NB4 (cell line): ENCODE measurements around the gene SV2B.

Experiments
- MYC ChIP-seq: IDR thresholded peaks from 2 replicates; pipeline ENCODE4 v1.6.1; 2011; ENCODE audit warnings: low read depth, low read length
- POLR2A ChIP-seq: IDR thresholded peaks from 2 replicates; pipeline ENCODE4 v1.6.1; 2011; ENCODE audit warnings: mild to moderate bottlenecking; ENCODE audit not compliant: insufficient read length; ENCODE audit errors: extremely low read depth
- TF ChIP-seq, protein P1 (sequence below): IDR thresholded peaks from one replicate; pipeline ENCODE4 v1.5.1; 2012; ENCODE audit warnings: low read depth, low read length
- TF ChIP-seq, protein P2 (sequence below): IDR thresholded peaks from 2 replicates; pipeline ENCODE4 v1.6.1; 2011; ENCODE audit warnings: low read depth, low read length

DNA sequence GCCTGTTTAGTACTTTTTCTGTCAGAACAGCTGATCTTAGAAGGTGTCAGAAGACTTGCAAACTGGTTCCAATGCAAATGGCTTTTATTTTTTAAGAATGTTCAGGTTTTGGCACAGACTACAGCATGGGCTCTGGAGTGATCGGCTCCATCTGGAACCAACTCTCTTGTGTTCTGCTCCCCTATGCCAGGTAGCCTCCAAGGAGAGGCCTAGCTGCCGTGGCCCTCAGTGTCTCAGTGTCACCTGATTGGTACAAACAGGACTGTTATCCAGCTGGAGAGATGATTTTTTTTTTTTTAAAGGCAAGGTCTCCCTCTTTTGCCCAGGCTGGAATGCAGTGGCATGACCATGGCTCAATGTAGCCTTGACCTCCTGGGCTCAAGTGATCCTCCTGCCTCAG is 183.1 kb downstream of the SV2B start:
- TF ChIP-seq, protein P1, sequence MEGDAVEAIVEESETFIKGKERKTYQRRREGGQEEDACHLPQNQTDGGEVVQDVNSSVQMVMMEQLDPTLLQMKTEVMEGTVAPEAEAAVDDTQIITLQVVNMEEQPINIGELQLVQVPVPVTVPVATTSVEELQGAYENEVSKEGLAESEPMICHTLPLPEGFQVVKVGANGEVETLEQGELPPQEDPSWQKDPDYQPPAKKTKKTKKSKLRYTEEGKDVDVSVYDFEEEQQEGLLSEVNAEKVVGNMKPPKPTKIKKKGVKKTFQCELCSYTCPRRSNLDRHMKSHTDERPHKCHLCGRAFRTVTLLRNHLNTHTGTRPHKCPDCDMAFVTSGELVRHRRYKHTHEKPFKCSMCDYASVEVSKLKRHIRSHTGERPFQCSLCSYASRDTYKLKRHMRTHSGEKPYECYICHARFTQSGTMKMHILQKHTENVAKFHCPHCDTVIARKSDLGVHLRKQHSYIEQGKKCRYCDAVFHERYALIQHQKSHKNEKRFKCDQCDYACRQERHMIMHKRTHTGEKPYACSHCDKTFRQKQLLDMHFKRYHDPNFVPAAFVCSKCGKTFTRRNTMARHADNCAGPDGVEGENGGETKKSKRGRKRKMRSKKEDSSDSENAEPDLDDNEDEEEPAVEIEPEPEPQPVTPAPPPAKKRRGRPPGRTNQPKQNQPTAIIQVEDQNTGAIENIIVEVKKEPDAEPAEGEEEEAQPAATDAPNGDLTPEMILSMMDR: no peak
- no peak for TF ChIP-seq POLR2A
- TF ChIP-seq, protein P2, sequence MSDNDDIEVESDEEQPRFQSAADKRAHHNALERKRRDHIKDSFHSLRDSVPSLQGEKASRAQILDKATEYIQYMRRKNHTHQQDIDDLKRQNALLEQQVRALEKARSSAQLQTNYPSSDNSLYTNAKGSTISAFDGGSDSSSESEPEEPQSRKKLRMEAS: no peak
- TF ChIP-seq MYC: no peak
